B cell (primary cell): ENCODE results near the gene SLC35F3. TPM values are rescaled to one million over a fixed set of nuclear protein-coding genes. Genes with fewer than 3 reads are reported as not detected.

Experiments used
- ATAC-seq: fragments of 200-7000 bp; cut with Tn5 transposase; one replicate; pipeline ENCODE4 v1.10.0; 2021; ENCODE audit warnings: low read depth, mild to moderate bottlenecking, moderate number of reproducible peaks, moderate library complexity
- CTCF ChIA-PET: fragments of 350-600 bp; sonication (Branson Sonifier 250); formaldehyde crosslinking; loops from one replicate; lab custom pipeline; 2021; ENCODE audit warnings: antibody characterized with exemption, inconsistent platforms; lab: Charles Lee
- POLR2A ChIA-PET: fragments of 350-600 bp; sonication (Branson Sonifier 250); formaldehyde crosslinking; loops from one replicate; lab custom pipeline; 2021; ENCODE audit warnings: antibody characterized with exemption; lab: Charles Lee
- DNase-seq: peaks from one replicate; pipeline ENCODE4 v3.0.0; 2013
- H2AFZ ChIP-seq: 2 replicates; pipeline ENCODE4 v1.6.1; 2012; ENCODE audit warnings: mild to moderate bottlenecking, low read depth, low read length; ENCODE audit not compliant: insufficient read depth, poor library complexity, severe bottlenecking
- H3K27ac ChIP-seq, 2 donors: 1 replicate in 1 of 2; 2 replicates in 1 of 2; pipeline ENCODE4 v1.5.1; 2012 to 2013; ENCODE audit warnings: low read length in 2 of 2, mild to moderate bottlenecking in 2 of 2, moderate library complexity in 1 of 2
- H3K27me3 ChIP-seq, 4 experiments: fragments of 200-600 bp in 1 of 4; sonication (generic) in 1 of 4; replicated peaks in 1 of 4; 1 replicate in 2 of 4; 2 replicates in 2 of 4; pipeline versions ENCODE4 v1.6.1 to v1.7.0; 2013 to 2016; ENCODE audit warnings: low read length in 3 of 4, mild to moderate bottlenecking in 2 of 4, mixed read lengths in 1 of 4, moderate library complexity in 1 of 4; ENCODE audit not compliant: insufficient read depth in 4 of 4, control insufficient read depth in 3 of 4; ENCODE audit errors: control extremely low read depth in 1 of 4
- H3K36me3 ChIP-seq, 2 experiments: replicated peaks in 1 of 2; 1 replicate in 1 of 2; 2 replicates in 1 of 2; pipeline versions ENCODE4 v1.6.1 to v1.7.1; 2013; ENCODE audit warnings: low read length in 1 of 2; ENCODE audit not compliant: insufficient read depth in 2 of 2, control insufficient read depth in 1 of 2; ENCODE audit errors: control extremely low read depth in 1 of 2, extremely low read depth in 1 of 2
- H3K4me1 ChIP-seq, 2 donors: fragments of 200-600 bp in 1 of 2; sonication (generic) in 1 of 2; 1 replicate in 1 of 2; 2 replicates in 1 of 2; pipeline versions ENCODE4 v1.5.1 to v1.6.1; 2013 to 2017; ENCODE audit warnings: low read length in 2 of 2; ENCODE audit not compliant: control insufficient read depth in 2 of 2, insufficient read depth in 2 of 2
- H3K4me2 ChIP-seq: replicated peaks from 2 replicates; pipeline ENCODE3; 2012; ENCODE audit warnings: mild to moderate bottlenecking, low read depth, low read length; ENCODE audit not compliant: poor library complexity, severe bottlenecking
- H3K4me3 ChIP-seq, 5 experiments: fragments of 200-600 bp in 1 of 5; sonication (generic) in 1 of 5; 1 replicate in 3 of 5; 2 replicates in 2 of 5; pipeline versions ENCODE4 v1.5.1 to v1.7.0; 2011 to 2016; ENCODE audit warnings: low read length in 4 of 5, mild to moderate bottlenecking in 4 of 5, low read depth in 2 of 5, control low read depth in 1 of 5, moderate library complexity in 1 of 5; ENCODE audit not compliant: insufficient read depth in 1 of 5; ENCODE audit errors: control extremely low read depth in 1 of 5, extremely low read depth in 1 of 5
- H3K79me2 ChIP-seq: fragments of 200-600 bp; sonication (generic); one replicate; pipeline ENCODE4 v1.6.0; 2016; ENCODE audit warnings: low read length; ENCODE audit not compliant: control insufficient read depth, insufficient read depth
- H3K9ac ChIP-seq: fragments of 200-600 bp; sonication (generic); 2 replicates; pipeline ENCODE4 v1.6.1; 2017; ENCODE audit warnings: mild to moderate bottlenecking, low read length, moderate library complexity
- H3K9me3 ChIP-seq, 3 donors: one replicate each; pipeline versions ENCODE4 v1.6.1 to v1.7.1; 2013; ENCODE audit warnings: low read length in 2 of 3; ENCODE audit not compliant: control insufficient read depth in 2 of 3, insufficient read depth in 1 of 3; ENCODE audit errors: control extremely low read depth in 1 of 3
- H4K20me1 ChIP-seq: 2 replicates; pipeline ENCODE4 v1.6.0; 2012; ENCODE audit warnings: mild to moderate bottlenecking, low read length; ENCODE audit not compliant: insufficient read depth, control insufficient read depth, poor library complexity, severe bottlenecking
- H3K27ac Mint-ChIP-seq: one replicate; pipeline ENCODE4 v1.8.0; 2021; ENCODE audit warnings: mixed read lengths
- H3K27me3 Mint-ChIP-seq: one replicate; pipeline ENCODE4 v1.8.0; 2021; ENCODE audit warnings: mixed read lengths
- H3K4me1 Mint-ChIP-seq: one replicate; pipeline ENCODE4 v1.8.0; 2021; ENCODE audit warnings: mixed read lengths
- H3K4me3 Mint-ChIP-seq: one replicate; pipeline ENCODE4 v1.8.0; 2021; ENCODE audit warnings: mixed read lengths
- H3K9me3 Mint-ChIP-seq: one replicate; pipeline ENCODE4 v1.8.0; 2022; ENCODE audit warnings: mixed read lengths; ENCODE audit not compliant: insufficient read depth
- CTCF ChIP-seq: fragments of 200-600 bp; IDR thresholded peaks from one replicate; pipeline ENCODE4 v1.8.0; 2022; ENCODE audit warnings: antibody characterized with exemption, mild to moderate bottlenecking
- EZH2 ChIP-seq: IDR thresholded peaks from 2 replicates; pipeline ENCODE4 v1.6.1; 2012; ENCODE audit warnings: borderline replicate concordance, low read depth, mild to moderate bottlenecking, moderate library complexity, low read length; ENCODE audit not compliant: insufficient read depth, poor library complexity, severe bottlenecking
- WGBS: methylation state at CpG from one replicate; pipeline ENCODE4 v1.1.5; 2013; ENCODE audit warnings: missing lambda C conversion rate; ENCODE audit not compliant: insufficient coverage; 5-methylcytosine and 5-hydroxymethylcytosine counted together
- intact Hi-C: fragments of 100-400 bp; cut with micrococcal nuclease; formaldehyde crosslinking; loops from one replicate; pipeline ENCODE4 v1.10.0; 2022
- polyA plus RNA-seq: library from polyadenylated mRNA; depleted of rRNA; stranded (reverse); fragments of >200 nt; gene quantifications from 2 replicates; pipeline ENCODE4 v1.2.3, GENCODE V29; 2012
- total RNA-seq, 2 donors: library from RNA; stranded (reverse); fragments of 120-200 nt in 1 of 2; gene quantifications; 1 replicate in 1 of 2; 2 replicates in 1 of 2; pipeline versions ENCODE4 v1.2.3 to v1.2.4, GENCODE V29; 2013 to 2022

Gene SLC35F3
- total and polyA plus RNA-seq, 2 donors (not counting 1 experiment from before 2014, with no cell fraction given) = not detected

GRCh38 chr1:233982827-233983518 lies 78.5 kb downstream of the SLC35F3 start:
- H3K9me3 Mint-ChIP-seq = no peaks in the 10 kb centered on the region
- intact Hi-C loops = no loop called here
- CTCF ChIA-PET = no interaction called here

More at GRCh38 chr1:233982827-233983518, 78.5 kb downstream of the SLC35F3 start:
- WGBS = 78% methylated on average over 5 of the region's 10 CpGs
- TF ChIP-seq EZH2 = no peak
- no peak for TF ChIP-seq CTCF
- Mint-ChIP-seq H3K4me3 (no peak overlapping the region), H3K27me3 (no peaks in the 10 kb centered on the region), H3K4me1 (no peaks in the 10 kb centered on the region), H3K27ac (no peak overlapping the region)
- no peaks in the 10 kb centered on the region for H4K20me1 ChIP-seq
- POLR2A ChIA-PET = no interaction called here
- no peaks in the 10 kb centered on the region for H3K27me3 ChIP-seq
- no peak for DNase-seq
- H3K36me3 ChIP-seq = no peaks in the 10 kb centered on the region
- H3K9ac ChIP-seq = no peak overlapping the region
- H3K4me3 ChIP-seq = no peak overlapping the region
- H3K4me1 ChIP-seq = no peaks in the 10 kb centered on the region
- no peak overlapping the region for H3K4me2 ChIP-seq
- H3K9me3 ChIP-seq = no peaks in the 10 kb centered on the region
- no peak overlapping the region for H3K27ac ChIP-seq
- no peak overlapping the region for H2AFZ ChIP-seq
- H3K79me2 ChIP-seq = no peaks in the 10 kb centered on the region
- ATAC-seq = no peak
